Right ventricle myocardium inferior (tissue), 1 donor: ENCODE measurements around the gene TRAF1. TPM values are rescaled to one million over a fixed set of nuclear protein-coding genes. Genes with fewer than 3 reads are reported as not detected.

ENCODE experiments used
- ATAC-seq: fragments of 200-7000 bp; cut with Tn5 transposase; one replicate; pipeline ENCODE4 v1.9.1; 2020; ENCODE audit warnings: mild to moderate bottlenecking, moderate library complexity
- DNase-seq: peaks from one replicate; pipeline ENCODE4 v3.0.0; 2021; ENCODE audit errors: missing footprints
- intact Hi-C: fragments of 100-400 bp; cut with DNase I; formaldehyde crosslinking; loops from one replicate; pipeline ENCODE4 v1.11.0; 2022
- total RNA-seq: library from RNA; stranded (reverse); fragmentation: NEBNext Ultra II Directional; extraction: Animal tissue kit (Norgen Biotek cat#: 25700); gene quantifications from one replicate; pipeline ENCODE4 v1.2.1, GENCODE V29; 2021
- donor health status: DM: no; HTN: yes; CAD: no; lungs with severe emphysema.

TRAF1 gene
- total RNA-seq, 1 donor from 2014 or later, result 2.1 TPM

GRCh38 chr9:120915854-120916470 lies 10.6 kb downstream of the TRAF1 start:
- ATAC-seq (no peak), DNase-seq (no peak)
- intact Hi-C loops, result no loop called here

GRCh38 chr9:120914953-120915352 lies 11.6 kb downstream of the TRAF1 start:
- DNase-seq (no peak), ATAC-seq (no peak)
- intact Hi-C loops, result no loop called here

- intact Hi-C loops, result no loop called here
- DNase-seq, result no peak
- ATAC-seq, result peak; percentile 39
These were observed 12.2 kb downstream of the TRAF1 start for GRCh38 chr9:120914396-120914795.

GRCh38 chr9:120913647-120914264 lies 12.8 kb downstream of the TRAF1 start:
- no peak for DNase-seq
- ATAC-seq, result no peak
- intact Hi-C loops, result no loop called here

- intact Hi-C loops, result no loop called here
- no peak for ATAC-seq
These were observed 13.5 kb downstream of the TRAF1 start for GRCh38 chr9:120912958-120913646.

GRCh38 chr9:120911295-120911837 lies 15.2 kb downstream of the TRAF1 start:
- intact Hi-C loops, result no loop called here
- ATAC-seq (no peak), DNase-seq (no peak)

More at GRCh38 chr9:120912958-120913646, 13.5 kb downstream of the TRAF1 start:
- no peak for DNase-seq

GRCh38 chr9:120910643-120911042 lies 16.0 kb downstream of the TRAF1 start:
- no peak for ATAC-seq
- intact Hi-C loops, result no loop called here
- no peak for DNase-seq

- no peak for ATAC-seq
- DNase-seq, result no peak
- intact Hi-C loops, result no loop called here
These were observed 16.7 kb downstream of the TRAF1 start for GRCh38 chr9:120909904-120910303.

GRCh38 chr9:120905315-120906164 lies 21.1 kb downstream of the TRAF1 start:
- DNase-seq (no peak), ATAC-seq (no peak)
- intact Hi-C loops, result no loop called here

- ATAC-seq (no peak), DNase-seq (no peak)
- intact Hi-C loops, result no loop called here
These were observed 21.7 kb downstream of the TRAF1 start for GRCh38 chr9:120904978-120905301.

- DNase-seq (no peak), ATAC-seq (no peak)
- intact Hi-C loops, result no loop called here
These were observed 22.3 kb downstream of the TRAF1 start for GRCh38 chr9:120904061-120904977.

- no peak for ATAC-seq
- intact Hi-C loops, result no loop called here
These were observed 23.7 kb downstream of the TRAF1 start for GRCh38 chr9:120902569-120903535.

GRCh38 chr9:120901755-120902568 lies 24.6 kb downstream of the TRAF1 start:
- intact Hi-C loops, result no loop called here
- ATAC-seq, result no peak
- no peak for DNase-seq

More at GRCh38 chr9:120902569-120903535, 23.7 kb downstream of the TRAF1 start:
- no peak for DNase-seq

GRCh38 chr9:120900824-120901223 lies 25.8 kb downstream of the TRAF1 start:
- intact Hi-C loops, result no loop called here
- DNase-seq, result no peak
- no peak for ATAC-seq

- intact Hi-C loops, result no loop called here
- no peak for ATAC-seq
- no peak for DNase-seq
These were observed 27.0 kb downstream of the TRAF1 start for GRCh38 chr9:120899490-120900068.

GRCh38 chr9:120898396-120898795 lies 28.2 kb downstream of the TRAF1 start:
- DNase-seq (no peak), ATAC-seq (no peak)
- intact Hi-C loops, result no loop called here
